HG02884 (cell line): ENCODE measurements around the gene LYAR.

Source experiments
- ATAC-seq: cut with Tn5 transposase; IDR thresholded peaks from one replicate; pipeline ENCODE4 v1.9.1; 2021; ENCODE audit warnings: mild to moderate bottlenecking, moderate library complexity; ENCODE audit not compliant: unreplicated experiment

LYAR gene, protein sequence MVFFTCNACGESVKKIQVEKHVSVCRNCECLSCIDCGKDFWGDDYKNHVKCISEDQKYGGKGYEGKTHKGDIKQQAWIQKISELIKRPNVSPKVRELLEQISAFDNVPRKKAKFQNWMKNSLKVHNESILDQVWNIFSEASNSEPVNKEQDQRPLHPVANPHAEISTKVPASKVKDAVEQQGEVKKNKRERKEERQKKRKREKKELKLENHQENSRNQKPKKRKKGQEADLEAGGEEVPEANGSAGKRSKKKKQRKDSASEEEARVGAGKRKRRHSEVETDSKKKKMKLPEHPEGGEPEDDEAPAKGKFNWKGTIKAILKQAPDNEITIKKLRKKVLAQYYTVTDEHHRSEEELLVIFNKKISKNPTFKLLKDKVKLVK

DNA sequence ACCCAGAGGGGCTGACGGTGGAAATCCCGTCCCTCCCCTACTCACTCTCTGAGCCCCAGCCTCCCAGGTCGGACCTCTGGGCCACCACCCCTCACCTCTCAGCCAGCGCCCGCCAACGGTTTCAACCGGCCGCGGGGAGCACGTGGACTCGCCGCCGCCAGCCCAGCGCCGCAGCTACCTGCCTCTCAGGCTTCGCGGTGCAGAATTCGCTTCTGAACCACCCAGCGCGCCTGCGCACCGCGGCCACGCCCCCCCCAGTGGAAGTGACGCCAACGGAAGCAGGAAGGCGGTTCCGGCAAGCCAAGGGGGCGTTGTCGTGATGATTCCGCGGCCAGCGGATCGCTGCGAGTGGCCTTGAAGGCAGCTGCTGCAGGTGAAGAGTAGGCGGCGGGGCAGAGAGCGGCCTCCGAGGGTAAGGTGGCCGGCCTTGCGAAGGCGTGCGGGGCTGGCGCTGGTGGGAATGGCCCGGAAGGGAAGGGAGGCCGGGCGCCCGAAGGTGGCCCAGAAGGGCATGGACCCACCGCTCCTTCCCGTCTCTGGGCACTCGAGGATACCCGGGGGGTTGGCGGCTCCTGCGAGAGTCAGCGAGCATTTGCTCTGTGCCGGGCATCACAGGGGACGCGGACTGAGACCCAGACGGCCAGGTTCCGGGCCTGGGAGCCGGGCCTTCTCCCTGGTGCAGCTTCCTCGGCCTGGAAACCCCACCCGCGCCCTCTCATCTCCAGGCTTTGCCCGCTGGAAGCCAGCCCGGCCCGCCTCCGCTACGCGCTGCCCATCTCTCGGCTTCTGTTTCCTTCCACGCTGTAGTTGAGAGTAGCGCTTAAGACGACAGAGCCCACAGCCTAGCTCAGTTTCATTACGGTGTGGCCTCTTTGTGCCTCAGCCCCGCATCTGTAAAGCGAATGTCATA lies at the start of gene LYAR, which contains the start of gene ZBTB49:
LYAR (minus strand) TSS at position 214 of the 910 bp plus-strand sequence. CDS start 6,412 bp downstream, outside the sequence.
ZBTB49 (plus strand) TSS at position 311 of the 910 bp plus-strand sequence. CDS start 9,695 bp downstream, outside the sequence.
- peak; percentile 88 for ATAC-seq

DNA sequence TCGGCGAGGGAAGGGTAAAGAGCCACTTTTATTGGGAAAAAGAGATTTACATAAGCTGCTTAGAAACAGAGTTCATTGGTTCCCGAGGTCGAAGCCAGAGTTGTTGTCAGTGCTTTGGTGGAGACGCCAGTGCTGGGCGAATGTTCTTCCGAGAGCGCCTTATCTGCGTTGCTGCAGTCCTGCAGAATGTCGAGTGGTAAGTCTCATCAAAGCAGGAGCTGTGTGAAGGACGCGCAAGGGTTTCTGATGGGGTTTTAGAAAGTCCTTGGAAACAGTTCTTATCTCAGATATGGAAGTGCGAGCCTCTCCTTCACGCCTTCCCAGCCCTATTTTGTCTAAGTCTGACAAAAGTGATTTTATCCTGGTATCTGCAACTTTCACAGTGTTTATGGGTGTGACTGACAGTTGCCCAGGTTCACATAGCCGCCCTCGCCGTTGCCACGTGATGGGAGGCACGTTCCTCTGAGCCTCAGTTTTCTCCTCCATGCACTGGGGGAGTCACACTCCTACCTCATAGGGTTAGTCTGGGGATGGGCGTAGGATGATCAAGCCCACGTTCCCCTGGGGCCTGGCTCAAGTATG lies 49.6 kb upstream of the LYAR start:
- no peak for ATAC-seq

DNA sequence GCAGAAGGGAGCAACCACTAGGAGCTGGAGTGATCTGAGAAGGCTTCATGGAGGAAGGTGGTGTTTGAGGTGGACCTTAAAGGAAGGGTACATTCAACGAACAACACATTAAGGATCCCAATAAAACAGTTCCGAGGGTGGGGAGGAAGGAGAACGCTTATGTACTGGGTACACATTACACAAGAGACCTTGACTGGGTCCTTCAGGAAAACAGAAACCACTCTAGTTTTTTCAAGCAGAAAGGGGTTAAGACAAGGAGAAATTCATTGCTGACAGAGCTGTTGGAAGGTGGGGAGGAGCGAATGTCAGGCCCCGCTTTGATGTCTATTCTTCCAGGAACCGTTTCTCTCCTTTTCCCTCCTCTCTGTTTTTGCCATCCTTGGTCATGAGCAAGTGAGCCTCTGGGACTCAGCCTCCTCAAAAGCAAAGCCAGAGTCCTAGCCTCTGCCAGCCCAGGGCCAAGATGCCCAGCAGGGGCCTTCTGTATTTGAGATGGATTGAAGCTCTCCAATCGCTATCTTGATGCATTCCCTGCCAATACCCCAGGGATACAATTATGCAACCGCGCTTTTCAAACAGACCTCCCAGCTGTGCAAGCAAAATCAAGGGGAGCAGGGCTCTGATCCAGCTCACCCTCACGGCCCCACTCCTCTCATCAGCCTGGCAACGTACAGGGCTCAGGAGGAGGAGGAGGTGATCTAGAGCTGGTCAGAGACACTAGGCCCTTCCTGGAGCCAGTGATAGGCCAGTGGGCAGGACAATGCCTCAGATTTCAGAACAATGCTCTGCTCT lies 48.5 kb upstream of the LYAR start:
- no peak for ATAC-seq

DNA sequence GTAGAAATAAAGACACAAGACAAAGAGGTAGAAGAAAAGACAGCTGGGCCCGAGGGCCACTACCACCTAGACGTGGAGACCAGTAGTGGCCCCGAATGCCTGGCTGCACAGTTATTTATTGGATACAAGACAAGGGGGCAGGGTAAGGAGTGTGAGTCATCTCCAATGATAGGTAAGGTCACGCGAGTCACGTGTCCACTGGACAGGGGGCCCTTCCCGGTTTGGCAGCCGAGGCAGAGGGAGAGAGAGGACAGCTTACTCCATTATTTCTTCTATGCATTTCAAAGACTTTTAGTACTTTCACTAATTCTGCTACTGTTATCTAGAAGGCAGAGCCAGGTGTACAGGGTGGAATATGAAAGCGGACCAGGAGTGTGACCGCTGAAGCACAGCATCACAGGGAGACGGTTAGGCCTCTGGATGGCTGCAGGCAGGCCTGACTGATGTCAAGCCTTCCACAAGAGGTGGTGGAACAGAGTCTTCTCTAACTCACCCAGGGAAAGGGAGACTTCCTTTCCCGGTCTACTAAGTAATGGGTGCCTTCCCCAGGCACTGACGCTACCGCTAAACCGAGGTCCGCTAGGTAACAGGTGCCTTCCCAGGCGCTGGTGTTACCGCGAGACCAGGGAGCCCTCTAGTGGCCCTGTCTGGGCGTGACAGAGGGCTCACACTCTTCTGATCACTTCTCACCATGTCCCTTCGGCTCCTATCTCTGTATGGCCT lies 45.0 kb upstream of the LYAR start:
- ATAC-seq = peak; percentile 65

DNA sequence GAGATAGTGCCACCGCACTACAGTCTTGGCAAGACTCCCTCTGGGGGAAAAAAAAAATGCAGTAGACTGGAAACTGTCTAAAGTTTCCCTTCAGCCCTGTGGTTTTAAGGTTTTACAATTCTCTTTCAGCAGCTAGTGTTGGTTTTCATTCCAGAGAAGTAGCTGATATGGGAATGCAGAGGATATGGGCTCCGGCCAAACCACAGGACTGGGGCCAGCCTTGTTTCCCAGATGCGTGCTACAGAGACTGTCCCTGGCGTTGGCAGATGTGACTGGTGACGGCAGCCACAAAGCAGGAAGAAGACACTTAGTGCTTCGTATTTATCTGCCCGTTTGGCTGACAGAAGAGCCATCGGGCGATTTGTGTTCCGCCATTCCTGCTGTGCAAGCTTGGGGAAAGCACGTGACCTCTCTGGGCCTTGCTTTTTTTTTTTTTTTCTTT lies 43.3 kb upstream of the LYAR start:
- ATAC-seq = no peak

DNA sequence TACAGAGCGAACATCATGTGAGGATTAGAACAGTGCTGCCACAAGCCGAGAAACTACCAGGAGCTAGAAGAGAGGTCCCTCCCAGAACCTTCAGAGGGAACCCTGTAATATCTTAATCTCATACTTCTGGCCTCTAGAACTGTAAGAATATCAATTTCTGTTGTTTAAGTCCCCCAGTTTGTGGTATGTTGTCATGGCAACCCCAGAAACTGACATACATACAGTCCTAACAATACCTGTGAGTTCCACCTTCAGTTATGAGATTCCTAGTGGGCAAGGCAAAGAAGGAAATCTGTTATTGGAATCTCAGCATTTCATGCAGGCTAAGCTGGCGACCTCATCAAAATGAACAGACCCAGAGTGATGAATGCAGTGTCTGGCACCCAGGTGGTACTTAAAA lies 42.6 kb upstream of the LYAR start:
- no peak for ATAC-seq

DNA sequence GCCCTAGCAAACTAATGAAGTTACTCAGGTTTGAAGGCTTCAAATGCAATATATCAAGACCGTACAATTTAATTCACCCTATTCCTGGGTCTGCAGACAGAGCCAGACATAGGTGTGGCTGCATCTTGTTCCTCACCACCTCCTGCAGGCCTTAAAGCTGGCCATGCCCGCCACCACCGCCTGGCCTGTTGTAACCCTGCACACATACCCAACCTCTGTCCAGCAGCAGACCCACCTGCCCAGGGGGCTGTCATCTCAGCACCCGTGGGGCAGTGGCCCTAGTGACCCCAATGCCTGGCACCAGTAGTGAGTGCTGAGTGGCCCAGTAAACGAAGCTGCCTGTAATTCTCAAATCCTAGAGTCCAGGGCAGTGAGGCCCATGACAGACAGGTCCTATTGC lies 40.8 kb upstream of the LYAR start:
- ATAC-seq = no peak

DNA sequence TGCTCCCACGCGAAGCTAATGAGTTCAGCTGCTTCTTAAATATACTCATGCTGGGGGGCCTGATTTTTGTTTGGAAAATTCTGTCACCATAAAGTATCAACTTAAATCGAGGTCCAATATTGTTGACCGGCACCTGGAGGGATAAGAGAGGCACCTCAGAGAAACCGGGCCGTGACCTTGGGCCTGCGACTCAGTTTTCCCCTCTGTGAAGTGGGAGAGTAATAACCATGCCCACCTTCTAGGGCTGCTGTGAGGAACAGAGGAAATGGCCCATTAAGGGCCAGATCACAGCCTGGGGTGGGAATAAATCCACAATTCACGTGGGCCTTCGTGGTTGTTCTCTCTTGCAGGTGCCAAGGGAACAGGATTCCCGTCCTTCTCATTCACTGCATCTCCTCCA lies 39.5 kb upstream of the LYAR start:
- ATAC-seq = no peak

DNA sequence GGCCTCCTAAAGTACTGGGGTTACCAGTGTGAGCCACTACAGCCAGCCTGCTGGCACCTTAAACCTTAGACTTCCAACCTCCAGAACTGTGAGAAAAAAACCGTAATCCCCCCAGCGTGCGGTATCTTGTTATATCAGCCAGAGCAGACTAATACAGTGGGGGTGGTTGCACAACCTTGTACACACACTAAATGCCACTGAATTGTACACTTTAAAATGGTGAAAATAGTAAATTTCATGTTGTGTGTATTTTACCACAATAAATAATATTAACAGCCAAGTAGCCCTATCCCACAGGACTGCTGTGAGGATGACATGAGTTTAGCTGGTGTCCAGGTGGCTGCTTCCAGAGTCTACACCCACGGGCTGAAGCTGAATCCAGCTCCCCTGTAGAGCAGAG lies 38.9 kb upstream of the LYAR start:
- ATAC-seq = no peak

DNA sequence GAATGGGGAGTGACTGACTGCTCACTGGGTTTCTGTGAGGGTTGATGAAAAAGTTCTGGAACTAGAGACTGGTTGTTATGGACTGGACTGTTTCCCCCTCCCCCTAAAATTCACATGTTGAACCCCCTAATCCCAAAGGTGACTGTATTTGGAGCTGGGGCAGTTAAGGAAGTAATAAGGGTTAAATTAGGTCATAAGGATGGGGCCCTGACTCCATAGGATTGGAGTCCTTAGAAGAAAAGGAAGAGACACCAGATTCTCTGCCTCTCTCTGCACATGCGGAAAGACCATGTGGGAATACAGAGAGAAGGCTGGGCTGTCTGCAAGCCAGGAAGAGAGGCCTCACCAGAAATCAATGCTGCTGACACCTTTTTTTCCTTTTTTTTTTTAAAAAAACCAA lies 38.3 kb upstream of the LYAR start:
- ATAC-seq = no peak

DNA sequence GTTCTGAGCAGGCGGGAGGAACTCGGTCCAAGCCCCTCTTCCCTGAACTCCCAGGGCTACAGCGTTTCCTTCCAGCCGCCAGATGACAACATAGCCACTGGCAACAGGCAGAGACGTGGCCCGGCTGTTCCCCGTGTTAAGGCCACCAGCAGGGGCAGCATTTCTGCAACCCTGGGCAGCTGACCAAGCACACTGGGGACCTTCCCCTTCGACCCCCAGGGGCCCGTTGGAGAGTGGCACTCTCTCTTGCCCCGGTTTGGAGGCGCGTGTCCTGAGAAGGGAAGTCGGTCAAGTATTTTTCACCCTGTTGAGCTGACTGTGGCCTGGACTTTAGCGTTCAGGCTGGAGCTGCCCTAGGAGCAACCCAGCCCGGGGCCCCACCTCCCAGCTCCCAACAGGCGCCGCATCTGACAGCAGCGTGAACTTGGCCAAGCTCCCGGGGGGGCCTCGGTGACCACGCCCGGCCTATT lies 37.7 kb upstream of the LYAR start:
- ATAC-seq = no peak

DNA sequence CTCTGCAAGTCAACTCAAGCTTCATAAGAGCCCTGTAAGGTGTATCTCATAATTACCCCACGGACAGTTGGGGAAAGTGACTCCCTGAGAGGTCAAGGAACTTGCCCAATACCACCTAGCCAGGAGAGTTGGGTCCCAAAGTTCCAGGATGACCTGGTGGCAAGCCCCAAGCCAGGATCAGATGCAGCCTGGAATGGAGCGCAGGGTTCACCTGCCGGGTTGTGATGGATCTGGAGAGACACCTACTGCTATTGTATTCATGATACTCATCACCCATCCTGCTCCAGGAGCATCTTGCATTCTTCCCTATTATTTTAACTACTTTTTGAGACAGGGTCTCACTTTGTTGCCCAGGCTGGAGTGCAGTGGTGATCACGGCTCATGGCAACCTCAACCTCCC lies 36.2 kb upstream of the LYAR start:
- ATAC-seq = no peak

DNA sequence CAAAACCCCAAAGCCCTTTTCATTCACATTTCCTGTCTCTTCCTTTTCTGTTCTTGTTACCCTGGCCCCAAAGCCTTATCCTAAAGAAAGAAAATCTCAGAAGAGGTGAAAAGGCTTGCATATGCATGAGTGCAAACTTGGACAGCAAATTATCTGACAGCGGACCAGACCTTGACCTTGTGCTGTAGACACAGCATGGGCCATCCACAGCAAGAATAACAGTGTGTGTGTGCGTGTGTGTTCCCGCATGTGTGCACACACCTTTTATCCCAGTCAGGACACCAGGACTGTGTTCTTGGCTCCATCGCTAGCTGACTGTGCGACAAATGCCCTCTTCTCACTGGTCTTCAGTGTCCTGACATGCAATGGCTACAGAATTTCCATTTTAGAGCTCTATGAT lies 35.4 kb upstream of the LYAR start:
- ATAC-seq = no peak

DNA sequence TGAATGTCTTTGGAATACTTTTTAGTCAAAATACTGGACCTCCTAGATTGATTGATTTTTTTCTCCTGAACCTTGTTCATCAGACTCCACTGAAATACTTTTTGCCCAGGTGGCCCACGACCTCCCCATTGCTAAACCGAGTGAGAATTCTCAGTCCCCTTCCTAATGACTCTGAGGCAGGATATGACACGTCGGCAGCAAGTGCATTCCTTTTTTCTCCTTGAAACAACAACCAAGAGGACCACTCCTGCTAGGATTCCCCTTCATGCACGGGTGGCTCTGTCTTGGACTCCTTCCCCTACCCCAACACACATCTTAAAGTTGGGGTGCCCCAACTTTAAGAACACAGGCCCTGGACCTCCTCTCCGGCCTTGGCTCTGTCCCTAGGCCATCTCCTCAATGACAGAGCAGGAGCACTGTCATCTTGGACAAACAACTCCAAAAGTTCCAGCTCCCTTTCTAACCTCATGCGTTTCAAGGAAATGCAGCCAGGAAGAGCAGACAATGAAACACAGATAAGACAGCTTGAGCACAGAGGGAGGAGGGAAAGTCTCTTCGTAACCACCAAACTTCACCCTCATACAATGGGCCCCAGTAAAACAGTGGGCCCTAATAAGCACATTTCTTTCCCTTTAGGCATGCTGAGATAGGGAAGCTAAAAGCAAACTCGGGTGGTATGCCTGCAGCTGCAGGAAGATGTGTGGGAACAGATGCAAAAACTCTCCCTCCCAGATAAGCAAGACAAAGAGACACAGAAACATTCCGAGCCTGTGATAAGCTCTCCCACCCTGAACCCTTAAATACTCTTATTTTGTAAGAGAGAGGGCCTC lies 34.0 kb upstream of the LYAR start:
- ATAC-seq = no peak

DNA sequence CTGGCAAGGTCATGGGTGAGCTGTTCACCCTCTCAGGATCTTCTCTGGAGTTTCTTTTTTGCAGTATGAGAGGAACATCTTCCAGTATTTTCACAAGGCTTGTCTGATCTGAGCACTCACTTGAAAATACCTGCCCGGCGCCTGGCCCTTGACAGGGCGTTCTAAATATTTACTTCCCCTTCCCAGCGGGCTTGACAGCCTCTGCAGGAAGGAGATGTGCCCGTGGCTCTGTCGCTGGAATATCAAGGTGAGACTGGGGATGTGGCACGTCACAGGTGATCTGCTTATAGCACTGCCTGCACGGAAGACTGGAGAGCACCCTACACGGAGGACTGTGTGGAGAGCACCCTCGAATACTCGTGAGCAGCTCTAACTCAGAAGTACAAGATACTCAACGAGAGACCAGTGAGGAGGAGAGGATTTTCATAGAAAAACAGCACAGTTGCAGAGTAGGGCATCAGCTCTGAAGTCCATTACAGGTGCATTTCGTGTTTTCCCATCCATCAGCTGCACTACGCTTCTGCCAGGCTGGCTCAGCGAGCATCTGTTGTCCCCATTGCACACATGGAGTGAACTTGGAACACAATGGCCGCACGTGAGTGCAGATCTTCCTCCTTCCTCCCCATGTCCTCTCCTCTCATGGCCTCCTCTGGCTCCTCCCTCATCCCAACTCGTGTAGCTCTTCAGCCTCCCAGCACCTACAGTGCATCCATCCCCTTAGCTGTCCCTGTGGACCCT lies 32.2 kb upstream of the LYAR start:
- ATAC-seq = no peak

DNA sequence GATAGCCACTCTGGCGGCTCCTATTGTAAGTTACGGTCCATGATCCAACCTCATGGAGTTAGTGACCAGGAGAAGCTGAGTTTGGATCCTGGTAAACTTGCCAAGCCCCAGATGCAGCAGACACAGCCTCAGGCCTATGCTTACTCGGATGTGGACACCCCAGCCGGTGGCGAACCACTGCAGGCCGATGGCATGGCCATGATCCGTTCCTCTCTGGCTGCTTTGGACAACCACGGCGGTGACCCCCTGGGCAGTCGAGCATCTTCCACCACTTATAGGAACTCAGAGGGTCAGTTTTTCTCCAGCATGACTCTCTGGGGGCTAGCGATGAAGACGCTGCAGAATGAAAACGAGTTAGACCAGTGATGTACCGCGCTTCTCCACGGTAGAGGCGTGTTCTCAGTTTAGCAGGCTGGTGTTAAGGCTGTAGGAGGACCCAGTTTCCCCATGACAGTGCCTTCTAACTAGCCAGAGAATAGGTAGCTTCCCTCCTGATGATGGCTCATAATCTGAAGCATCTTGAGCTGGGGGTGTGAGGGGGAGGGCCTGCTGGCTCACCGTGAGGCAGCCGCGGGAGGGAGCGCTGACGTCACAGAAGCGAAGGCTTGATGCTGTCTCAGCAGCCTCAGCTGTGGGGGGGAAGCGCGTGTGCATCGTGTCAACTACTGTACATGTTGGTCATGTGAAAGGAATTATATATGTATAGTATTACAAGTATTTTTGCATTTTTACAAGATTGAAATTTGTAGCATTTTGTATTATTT lies 31.2 kb upstream of the LYAR start:
- no peak for ATAC-seq

DNA sequence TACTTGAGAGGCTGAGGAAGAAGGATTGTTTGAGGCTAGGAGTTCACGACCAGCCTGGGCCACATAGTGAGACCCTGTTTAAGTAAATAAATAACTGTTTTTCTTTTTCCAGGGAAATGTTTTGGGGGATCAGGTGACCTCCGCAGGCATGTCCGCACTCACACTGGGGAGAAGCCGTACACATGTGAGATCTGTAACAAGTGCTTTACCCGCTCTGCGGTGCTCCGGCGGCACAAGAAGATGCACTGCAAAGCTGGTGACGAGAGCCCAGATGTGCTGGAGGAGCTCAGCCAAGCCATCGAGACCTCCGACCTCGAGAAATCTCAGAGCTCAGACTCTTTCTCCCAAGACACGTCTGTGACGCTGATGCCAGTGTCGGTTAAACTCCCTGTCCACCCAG lies 30.6 kb upstream of the LYAR start:
- no peak for ATAC-seq
